ENCODE results near the gene HRAS. TPM values are rescaled to one million over a fixed set of nuclear protein-coding genes. Genes with fewer than 3 reads are reported as not detected.

The HRAS gene
- total RNA-seq, 1 experiment from 2014 or later = 75.8 TPM

DNA sequence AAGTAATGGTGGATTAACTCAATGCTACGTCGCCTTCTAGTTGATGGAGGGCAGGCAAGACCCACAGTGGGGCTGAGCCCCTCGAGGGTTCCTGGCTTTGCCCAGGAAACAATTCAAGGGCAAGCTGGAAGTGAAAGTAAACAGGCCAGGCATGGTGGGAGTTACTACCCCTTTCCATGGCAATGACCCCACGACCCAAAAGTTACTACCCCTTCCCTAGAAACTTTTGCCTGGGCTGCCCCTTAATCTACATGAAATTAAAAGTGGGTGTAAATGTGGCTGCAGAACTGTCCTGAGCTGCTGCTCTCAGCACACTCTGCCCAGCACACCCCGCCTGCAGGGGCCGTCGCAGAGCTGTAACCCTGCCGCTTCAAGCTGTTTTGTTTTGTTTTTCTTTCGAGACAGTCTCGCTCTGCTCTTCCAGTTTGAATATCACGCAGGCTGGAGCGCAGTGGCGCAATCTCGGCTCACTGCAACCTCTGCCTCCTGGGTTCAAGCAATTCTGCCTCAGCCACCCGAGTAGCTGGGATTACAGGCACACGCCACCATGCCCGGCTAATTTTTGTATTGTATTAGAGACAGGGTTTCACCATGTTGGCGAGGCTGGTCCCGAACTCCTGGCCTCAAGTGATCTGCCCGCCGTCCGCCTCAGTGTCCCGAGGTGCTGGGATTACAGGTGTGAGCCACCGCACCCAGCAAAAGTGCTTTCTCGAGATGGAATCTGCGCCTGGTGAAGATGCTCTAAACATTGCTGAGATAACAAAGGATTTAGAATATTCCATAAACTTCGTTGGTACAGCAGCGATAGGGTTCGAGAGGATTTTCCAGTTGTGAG lies 22.4 kb downstream of the HRAS start:
- no peak for DNase-seq (ENCODE audit: low read depth)

DNA sequence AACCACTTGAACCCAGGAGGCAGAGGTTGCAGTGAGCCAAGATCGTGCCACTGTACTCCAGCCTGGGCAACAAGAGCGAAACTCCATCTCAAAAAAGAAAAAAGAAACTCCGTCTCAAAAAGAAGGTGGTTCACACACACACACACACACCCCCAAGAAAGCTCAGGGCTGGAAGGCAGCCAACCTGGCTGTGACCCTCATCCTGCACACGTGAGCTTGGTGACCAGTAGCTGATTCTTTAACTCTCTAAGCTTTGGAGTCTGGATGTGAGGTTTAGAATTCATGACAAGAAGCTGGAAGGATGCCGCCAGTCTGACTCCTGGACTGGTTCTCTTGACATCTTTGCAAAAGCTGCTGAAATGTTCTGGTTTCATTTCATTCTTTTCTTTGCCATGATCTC lies 26.4 kb downstream of the HRAS start:
- DNase-seq (ENCODE audit: low read depth) = no peak

- no peak for DNase-seq (ENCODE audit: low read depth)
These were observed 27.5 kb downstream of the HRAS start for GRCh38 chr11:507727-508515.

DNA sequence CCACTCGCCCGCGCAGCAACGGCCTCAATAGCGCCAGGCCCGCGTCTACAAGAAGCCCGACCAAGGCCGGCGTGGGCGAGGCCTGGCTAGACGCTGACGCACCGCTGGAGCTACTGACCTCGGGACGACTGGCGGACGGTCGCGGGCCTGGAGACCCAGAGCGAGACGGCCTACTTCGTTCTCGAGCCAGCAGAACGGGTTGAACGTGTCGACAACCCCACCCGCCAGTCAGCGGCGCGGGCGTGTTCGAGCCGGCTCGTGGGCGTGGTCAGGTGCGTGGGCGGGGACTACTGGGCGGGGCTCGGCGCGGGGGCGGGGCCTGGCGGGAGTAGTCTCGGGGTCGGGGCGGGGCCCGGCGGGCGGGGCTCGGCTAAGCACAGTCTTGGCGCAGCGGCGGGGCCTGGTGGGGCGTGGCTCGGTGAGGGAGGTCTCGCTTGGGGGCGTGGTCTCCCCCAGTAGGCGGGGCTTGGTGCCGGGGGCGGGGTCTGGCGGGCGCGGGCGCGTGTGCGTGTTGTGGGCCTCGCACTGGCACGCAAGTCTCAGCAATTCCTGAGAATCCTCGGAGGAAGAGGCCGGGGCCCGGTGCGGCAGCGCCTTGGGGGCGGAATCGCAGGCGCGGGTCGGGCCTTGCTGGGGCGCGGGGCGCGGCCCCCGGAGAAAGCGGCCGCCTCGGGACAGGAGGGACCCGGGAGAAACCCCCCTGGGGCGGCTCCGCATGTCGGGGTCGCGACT lies 28.2 kb downstream of the HRAS start, which contains the start of gene RNH1:
Gene RNH1 (minus strand): TSS at position 248 of the 732 bp plus-strand sequence. CDS start 5,080 bp downstream, outside the sequence.
- DNase-seq (ENCODE audit: low read depth) = peak; percentile 96

DNA sequence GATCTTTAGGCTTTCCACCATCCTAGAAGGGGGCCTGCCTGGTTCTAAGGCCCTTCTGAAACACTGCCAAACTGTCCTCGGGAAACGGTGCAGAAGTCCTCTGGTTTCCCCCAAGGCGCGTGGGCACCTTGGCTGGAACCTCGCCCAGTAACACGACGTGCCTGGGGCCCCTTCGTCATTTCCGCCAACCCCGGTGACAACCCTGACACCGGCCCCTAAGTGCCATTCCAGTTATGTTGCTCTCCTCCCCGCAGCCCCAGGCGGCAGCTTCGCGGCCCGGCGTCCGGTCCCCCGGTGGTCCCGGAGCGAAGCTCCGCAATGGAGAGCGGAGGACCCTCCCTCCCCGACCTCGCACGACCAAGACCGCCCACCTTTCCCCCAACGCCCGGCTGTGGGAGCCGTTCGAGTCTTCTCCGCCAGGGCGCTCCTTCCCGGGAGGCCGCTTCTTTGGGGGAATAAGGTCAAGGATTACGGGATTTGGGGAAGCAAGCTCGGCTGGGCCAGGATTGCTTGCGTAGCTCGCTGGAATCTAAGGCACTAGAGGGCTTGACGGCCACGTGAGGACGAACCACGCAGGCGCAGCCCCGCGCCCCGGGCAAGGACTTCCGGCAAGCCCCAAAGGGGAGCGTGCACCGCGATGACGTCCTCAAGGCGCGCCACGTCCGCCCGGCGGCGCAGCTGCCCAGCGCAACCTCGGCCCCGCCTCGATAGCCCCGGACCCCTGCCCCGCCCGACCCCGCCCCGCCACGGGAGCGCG lies 29.0 kb downstream of the HRAS start:
- peak; percentile 99 for DNase-seq (ENCODE audit: low read depth)

- no peak for DNase-seq (ENCODE audit: low read depth)
These were observed 30.4 kb downstream of the HRAS start for GRCh38 chr11:504994-505344.

GRCh38 chr11:504053-504993 lies 31.1 kb downstream of the HRAS start:
- no peak for DNase-seq (ENCODE audit: low read depth)

DNA sequence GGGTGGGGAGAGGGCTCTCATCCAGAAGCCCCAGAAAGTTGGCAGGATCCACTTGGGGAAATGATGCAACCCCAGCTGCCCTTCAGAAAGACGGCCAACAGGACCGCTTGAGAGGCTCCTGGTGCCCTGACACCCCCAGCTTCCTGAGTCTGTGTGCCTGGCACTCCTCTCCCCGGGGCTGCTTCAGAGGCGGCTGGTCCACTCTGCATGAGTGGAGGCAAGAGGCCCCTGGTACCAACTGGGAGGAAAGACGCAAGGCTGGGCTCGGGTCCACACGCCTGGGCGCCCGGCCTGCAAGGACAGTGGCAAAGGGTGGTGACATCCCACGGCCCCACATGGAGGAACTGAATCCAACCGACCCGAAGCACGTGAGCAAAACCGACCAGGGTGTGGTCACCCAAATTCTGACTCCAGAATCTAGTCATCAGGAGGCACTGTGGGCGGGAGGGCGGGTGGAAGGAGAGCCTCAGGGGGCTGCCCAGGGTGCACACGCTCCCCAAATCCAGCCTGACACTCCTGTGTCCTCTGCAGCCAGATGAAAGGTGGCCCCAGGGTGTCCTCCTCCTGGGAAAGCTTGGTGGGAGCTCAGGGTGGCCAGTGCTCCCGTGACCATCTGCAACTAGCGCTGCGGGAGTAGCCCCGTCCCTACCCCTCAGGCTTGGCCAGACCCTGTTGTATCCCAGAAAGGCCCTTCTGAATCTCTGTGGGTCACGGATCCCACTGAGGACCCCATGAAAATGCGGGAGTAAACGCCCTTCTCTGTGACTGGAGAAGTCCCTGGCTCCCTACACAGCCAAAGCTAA lies 32.0 kb downstream of the HRAS start:
- peak; percentile 29 for DNase-seq (ENCODE audit: low read depth)

- no peak for DNase-seq (ENCODE audit: low read depth)
These were observed 32.8 kb downstream of the HRAS start for GRCh38 chr11:502288-503178.

DNA sequence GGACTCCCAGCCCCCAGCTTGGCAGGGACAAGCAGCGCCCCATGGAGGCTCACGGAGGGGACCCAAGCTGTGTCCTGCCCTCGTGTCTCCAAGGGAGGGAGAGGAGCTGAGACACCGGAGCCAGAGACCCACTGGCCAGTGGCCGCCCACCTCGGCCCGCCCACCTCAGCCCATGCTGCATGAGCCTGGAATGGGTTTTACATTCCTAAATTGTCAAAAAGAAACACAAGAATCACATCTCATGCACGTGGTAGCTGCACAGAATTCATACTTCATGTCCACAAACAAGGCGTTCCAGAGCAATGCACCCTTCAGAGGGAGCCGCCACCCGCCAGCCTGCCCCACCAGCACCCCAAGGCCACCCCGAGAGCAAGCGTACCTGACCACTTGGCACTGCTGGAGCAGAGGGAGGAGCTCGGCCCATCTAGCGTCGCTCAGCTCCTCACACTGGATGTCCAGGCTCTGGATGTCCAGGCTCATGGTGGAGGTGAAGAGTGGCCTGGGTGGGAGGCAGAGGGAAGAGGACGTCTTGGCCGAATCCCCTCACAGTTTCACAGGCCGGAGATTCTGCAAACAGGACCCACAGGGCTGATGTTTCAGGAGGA lies 33.6 kb downstream of the HRAS start:
- no peak for DNase-seq (ENCODE audit: low read depth)

- no peak for DNase-seq (ENCODE audit: low read depth)
These were observed 34.2 kb downstream of the HRAS start for GRCh38 chr11:501001-501682.

DNA sequence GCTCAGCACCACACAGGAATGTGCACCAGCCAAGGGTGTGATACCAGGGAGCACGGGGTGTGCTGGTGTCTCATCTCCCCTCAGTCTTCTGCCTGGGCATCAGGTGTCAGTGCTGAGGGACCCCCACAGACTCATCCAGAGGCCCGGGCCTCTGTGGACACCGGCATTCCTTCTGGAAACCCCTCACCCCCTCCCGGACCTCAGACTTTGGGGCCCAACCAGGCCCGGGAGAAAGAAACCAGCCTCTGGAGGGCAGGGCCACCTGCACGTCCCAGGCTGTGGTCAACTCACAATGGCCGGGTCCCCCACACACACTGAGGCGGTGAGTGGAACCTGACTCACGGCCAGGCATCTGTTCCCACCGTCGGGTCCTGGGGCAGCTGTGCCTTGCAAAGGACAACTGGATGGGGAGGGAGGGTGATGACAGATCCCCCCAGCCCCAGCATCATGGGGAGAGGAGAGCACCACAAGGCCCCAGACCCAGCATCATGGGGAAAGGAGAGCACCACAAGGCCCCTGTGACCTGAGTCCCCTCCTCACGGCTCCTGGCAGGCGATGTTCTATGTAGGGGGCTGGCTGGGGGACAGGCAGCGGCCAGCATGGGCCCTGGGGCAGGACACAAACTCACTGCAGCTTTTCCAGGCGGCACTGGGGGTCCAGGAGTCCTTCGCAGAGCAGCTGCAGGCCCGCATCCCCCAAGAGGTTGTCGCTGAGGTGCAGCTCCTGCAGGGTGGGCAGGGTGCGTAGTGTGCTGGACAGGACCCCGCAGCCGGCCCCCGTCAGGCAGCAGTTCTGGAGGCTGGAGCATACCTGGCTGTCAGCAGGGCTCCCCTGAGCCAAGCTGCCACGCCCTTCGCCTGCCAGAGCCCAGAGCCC lies 35.9 kb downstream of the HRAS start:
- no peak for DNase-seq (ENCODE audit: low read depth)

- DNase-seq (ENCODE audit: low read depth) = no peak
These were observed 36.8 kb downstream of the HRAS start for GRCh38 chr11:498297-499181.

DNA sequence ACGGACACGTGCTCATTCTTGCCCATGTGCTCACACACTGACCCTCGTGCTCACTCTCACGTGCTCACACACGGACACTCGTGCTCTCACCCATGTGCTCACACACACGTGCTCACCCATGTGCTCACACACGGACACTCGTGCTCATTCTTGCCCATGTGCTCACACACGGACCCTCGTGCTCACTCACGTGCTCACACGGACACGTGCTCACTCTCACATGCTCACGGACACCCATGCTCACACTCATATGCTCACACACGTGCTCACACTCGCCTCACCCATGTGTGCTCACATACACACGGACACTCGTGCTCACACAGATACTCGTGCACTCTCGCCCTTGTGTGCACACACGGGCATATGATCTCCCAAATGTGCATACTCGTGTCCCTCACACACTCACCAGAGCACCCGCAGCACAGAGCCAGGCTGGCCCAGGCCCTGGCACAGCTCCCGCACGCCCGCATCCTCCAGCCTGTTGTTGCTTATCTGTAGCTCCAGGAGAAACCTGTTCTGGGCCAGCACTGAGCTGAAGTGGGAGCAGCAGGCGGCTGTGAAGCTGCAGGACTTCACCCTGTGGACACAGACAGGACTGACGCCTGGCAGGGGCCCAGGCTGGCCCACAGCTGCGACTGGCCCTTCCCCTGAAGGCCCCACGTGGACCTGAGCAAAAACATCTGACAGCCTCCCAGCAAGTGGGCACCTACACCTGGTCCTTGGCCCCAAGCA lies 37.6 kb downstream of the HRAS start:
- DNase-seq (ENCODE audit: low read depth) = no peak

All from Daoy (cell line).